ENCODE results near the gene ACVRL1. TPM values are rescaled to one million over a fixed set of nuclear protein-coding genes. Genes with fewer than 3 reads are reported as not detected.
A peak's percentile ranks its signal among the peaks of the same experiment; 100 is the strongest.

Gene ACVRL1
- total and polyA plus RNA-seq, 2 donors (not counting 1 experiment from before 2014, with no cell fraction given), result 8.9 to 36.2 TPM

GRCh38 chr12:51926064-51926632 is 18.8 kb downstream of the ACVRL1 start:
- Histone ChIP-seq H3K79me2 (ENCODE audit: control insufficient read depth, insufficient read depth, low read length) (no peaks in the 10 kb centered on the region), H3K27me3 (ENCODE audit: control insufficient read depth, insufficient read depth, low read length) (peaks cover 2% of the 10 kb centered on the region), H3K4me3 (replicated peaks in 1 of 4; ENCODE audit: control extremely low read depth in 1 of 4, insufficient read depth in 1 of 4, low read depth in 3 of 4, low read length in 4 of 4) (no peak overlapping the region), H3K36me3 (ENCODE audit: control insufficient read depth, insufficient read depth, low read length) (no peaks in the 10 kb centered on the region), H3K9ac (ENCODE audit: insufficient read depth, low read length) (no peak overlapping the region), H3K4me1 (ENCODE audit: control insufficient read depth, extremely low read depth, insufficient read depth, low read length) (no peaks in the 10 kb centered on the region), H3K27ac (ENCODE audit: insufficient read depth, low read length) (no peak overlapping the region), H3K9me3 (ENCODE audit: control insufficient read depth, insufficient read depth, low read depth, low read length) (no peaks in the 10 kb centered on the region), H4K20me1 (ENCODE audit: control insufficient read depth, extremely low read depth, insufficient read depth, low read length) (no peaks in the 10 kb centered on the region), H2AFZ (ENCODE audit: low read length) (no peak overlapping the region), H3K4me2 (ENCODE audit: extremely low read depth, insufficient read depth, low read length) (no peak overlapping the region)
- TF ChIP-seq EZH2 (IDR thresholded peaks at IDR 0.05; ENCODE audit: low read length, missing control alignments), result no peak
- no peak for TF ChIP-seq CTCF (conservative IDR thresholded peaks at IDR 0.05 in 1 of 2, IDR thresholded peaks at IDR 0.05 in 1 of 2; ENCODE audit: low read depth in 1 of 2, low read length in 2 of 2)
- DNase-seq (ENCODE audit: low read depth in 2 of 2), result no peak

GRCh38 chr12:51926718-51927117 is 19.4 kb downstream of the ACVRL1 start:
- Histone ChIP-seq H3K4me3 (replicated peaks in 1 of 4; ENCODE audit: control extremely low read depth in 1 of 4, insufficient read depth in 1 of 4, low read depth in 3 of 4, low read length in 4 of 4) (no peak overlapping the region), H3K27me3 (ENCODE audit: control insufficient read depth, insufficient read depth, low read length) (peaks cover 2% of the 10 kb centered on the region), H3K79me2 (ENCODE audit: control insufficient read depth, insufficient read depth, low read length) (no peaks in the 10 kb centered on the region), H3K27ac (ENCODE audit: insufficient read depth, low read length) (no peak overlapping the region), H3K4me2 (ENCODE audit: extremely low read depth, insufficient read depth, low read length) (no peak overlapping the region), H3K36me3 (ENCODE audit: control insufficient read depth, insufficient read depth, low read length) (no peaks in the 10 kb centered on the region), H2AFZ (ENCODE audit: low read length) (no peak overlapping the region), H4K20me1 (ENCODE audit: control insufficient read depth, extremely low read depth, insufficient read depth, low read length) (no peaks in the 10 kb centered on the region), H3K4me1 (ENCODE audit: control insufficient read depth, extremely low read depth, insufficient read depth, low read length) (no peaks in the 10 kb centered on the region), H3K9ac (ENCODE audit: insufficient read depth, low read length) (no peak overlapping the region), H3K9me3 (ENCODE audit: control insufficient read depth, insufficient read depth, low read depth, low read length) (no peaks in the 10 kb centered on the region)
- peak in 1 of 2 donors; percentile 38 for DNase-seq (ENCODE audit: low read depth in 2 of 2)
- TF ChIP-seq CTCF (conservative IDR thresholded peaks at IDR 0.05 in 1 of 2, IDR thresholded peaks at IDR 0.05 in 1 of 2; ENCODE audit: low read depth in 1 of 2, low read length in 2 of 2) (peak; percentile 29 to 35), EZH2 (IDR thresholded peaks at IDR 0.05; ENCODE audit: low read length, missing control alignments) (no peak)

- Histone ChIP-seq H4K20me1 (ENCODE audit: control insufficient read depth, extremely low read depth, insufficient read depth, low read length) (no peaks in the 10 kb centered on the region), H2AFZ (ENCODE audit: low read length) (no peak overlapping the region), H3K9ac (ENCODE audit: insufficient read depth, low read length) (no peak overlapping the region), H3K4me2 (ENCODE audit: extremely low read depth, insufficient read depth, low read length) (no peak overlapping the region), H3K27me3 (ENCODE audit: control insufficient read depth, insufficient read depth, low read length) (peaks cover 3% of the 10 kb centered on the region), H3K4me1 (ENCODE audit: control insufficient read depth, extremely low read depth, insufficient read depth, low read length) (no peaks in the 10 kb centered on the region), H3K36me3 (ENCODE audit: control insufficient read depth, insufficient read depth, low read length) (no peaks in the 10 kb centered on the region), H3K27ac (ENCODE audit: insufficient read depth, low read length) (no peak overlapping the region), H3K4me3 (replicated peaks in 1 of 4; ENCODE audit: control extremely low read depth in 1 of 4, insufficient read depth in 1 of 4, low read depth in 3 of 4, low read length in 4 of 4) (no peak overlapping the region), H3K9me3 (ENCODE audit: control insufficient read depth, insufficient read depth, low read depth, low read length) (no peaks in the 10 kb centered on the region), H3K79me2 (ENCODE audit: control insufficient read depth, insufficient read depth, low read length) (no peaks in the 10 kb centered on the region)
- DNase-seq (ENCODE audit: low read depth in 2 of 2), result no peak
- TF ChIP-seq CTCF (conservative IDR thresholded peaks at IDR 0.05 in 1 of 2, IDR thresholded peaks at IDR 0.05 in 1 of 2; ENCODE audit: low read depth in 1 of 2, low read length in 2 of 2) (no peak), EZH2 (IDR thresholded peaks at IDR 0.05; ENCODE audit: low read length, missing control alignments) (no peak)
Observed at GRCh38 chr12:51932218-51933076, 25.1 kb downstream of the ACVRL1 start.

Data from fibroblast of lung (primary cell).